ENCODE measurements around the gene ZNF584.
"Not testable (repeated sequence)": the region's sequence is repeated elsewhere in the genome, so short reads cannot be mapped to it uniquely, and the experiment has no call there.

ZNF584 gene

DNA sequence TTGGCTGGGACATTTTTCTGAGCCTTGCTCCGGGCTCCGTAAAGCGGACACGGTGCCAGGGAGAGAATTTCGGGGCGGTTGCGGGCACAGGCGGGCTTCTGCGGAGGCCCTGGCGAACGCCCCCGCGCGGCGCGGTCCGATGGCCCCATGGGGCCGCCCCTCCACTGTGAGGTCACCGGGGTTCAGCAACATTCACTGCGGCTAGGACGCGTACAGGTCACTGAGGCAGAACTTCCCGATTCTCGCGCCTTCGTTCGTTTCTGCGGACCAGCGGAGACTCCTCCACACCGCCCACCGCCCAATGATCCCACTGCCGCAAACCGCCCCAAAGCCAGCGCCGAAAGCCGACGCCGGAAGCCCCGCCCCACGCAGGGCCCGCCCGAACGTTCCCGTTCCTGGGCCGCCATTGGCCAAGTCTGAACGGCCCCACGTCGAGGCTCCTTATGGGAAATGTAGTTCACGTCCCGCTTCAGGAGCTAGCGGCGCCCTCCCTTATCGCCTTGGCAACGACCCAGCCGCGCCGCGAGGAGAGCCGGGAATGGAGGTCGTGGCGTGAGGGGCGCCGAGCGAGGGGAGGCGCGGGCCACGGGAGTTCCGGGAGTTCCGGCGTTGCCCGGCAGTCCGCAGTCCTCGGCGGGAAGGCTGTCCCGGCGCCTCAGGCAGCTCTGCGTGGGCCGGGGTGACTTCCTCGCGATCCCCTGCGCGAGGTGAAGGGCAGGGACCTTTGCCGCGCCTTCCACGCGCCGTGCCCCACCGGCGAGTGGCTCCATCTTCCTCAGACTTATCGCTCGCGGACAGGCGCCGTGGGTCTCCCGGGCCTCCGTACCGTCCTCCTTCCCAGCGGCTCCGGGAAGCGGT lies at the start of gene ZNF584:
Gene ZNF584, plus strand, starts transcription at position 498 of the 858 bp plus-strand sequence. CDS start 499 bp downstream, outside the sequence.
- peak; percentile 84 to 93 for DNase-seq (ENCODE audit: low read depth in 2 of 2, low spot score in 1 of 2)

DNA sequence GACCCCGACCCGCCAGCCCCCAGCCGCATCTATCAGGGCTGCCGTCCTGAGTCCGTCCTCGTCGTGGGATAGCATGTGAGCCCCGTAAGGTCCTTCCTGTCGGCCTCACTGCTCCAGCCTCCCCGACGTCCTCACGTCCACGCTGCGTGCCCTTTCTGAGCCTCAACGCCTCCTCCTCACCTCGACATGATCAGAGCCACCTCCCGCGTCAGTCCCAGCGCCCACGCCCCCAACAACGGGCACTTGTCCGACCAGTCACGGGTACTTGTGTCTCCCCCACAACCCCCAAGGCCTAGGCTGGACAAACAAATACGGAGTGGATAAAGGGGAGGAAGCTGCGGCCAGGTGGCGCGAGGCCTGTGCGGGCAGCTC lies 46.6 kb upstream of the ZNF584 start:
- DNase-seq (ENCODE audit: low read depth in 2 of 2, low spot score in 1 of 2), result peak in 1 of 2 donors; percentile 29

GRCh38 chr19:58362272-58362994 lies 46.0 kb upstream of the ZNF584 start, which contains the start of gene ZNF497:
Gene ZNF497, minus strand, starts transcription at chr19:58362751. Its CDS starts 5,116 bp downstream, at chr19:58357635.
- DNase-seq (ENCODE audit: low read depth in 2 of 2, low spot score in 1 of 2), result peak; percentile 87 to 94

DNA sequence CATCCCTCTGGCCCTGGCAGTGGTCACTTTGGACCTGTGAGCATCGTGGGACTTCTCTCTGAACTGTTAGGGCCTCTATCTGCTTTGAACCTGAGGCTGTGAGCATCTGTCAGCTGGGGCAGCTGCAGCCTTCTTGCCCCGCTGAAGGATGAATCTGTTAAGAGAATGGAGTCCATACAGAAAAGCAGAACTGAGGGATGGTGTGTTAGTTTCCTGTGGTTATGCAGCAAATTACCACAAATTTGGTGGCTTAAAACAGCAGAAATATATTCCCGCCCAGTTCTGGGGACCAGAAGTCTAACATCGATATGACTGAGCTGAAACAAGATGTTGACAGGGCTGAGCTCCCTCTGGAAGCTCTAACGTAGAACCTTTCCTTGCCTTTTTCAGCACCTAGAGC lies 44.3 kb upstream of the ZNF584 start:
- no peak for DNase-seq (ENCODE audit: low read depth in 2 of 2, low spot score in 1 of 2)

- DNase-seq (ENCODE audit: low read depth in 2 of 2, low spot score in 1 of 2), result no peak
These were observed 41.6 kb upstream of the ZNF584 start for GRCh38 chr19:58366585-58367430.

- no peak for DNase-seq (ENCODE audit: low read depth in 2 of 2, low spot score in 1 of 2)
These were observed 40.6 kb upstream of the ZNF584 start for GRCh38 chr19:58367698-58368454.

DNA sequence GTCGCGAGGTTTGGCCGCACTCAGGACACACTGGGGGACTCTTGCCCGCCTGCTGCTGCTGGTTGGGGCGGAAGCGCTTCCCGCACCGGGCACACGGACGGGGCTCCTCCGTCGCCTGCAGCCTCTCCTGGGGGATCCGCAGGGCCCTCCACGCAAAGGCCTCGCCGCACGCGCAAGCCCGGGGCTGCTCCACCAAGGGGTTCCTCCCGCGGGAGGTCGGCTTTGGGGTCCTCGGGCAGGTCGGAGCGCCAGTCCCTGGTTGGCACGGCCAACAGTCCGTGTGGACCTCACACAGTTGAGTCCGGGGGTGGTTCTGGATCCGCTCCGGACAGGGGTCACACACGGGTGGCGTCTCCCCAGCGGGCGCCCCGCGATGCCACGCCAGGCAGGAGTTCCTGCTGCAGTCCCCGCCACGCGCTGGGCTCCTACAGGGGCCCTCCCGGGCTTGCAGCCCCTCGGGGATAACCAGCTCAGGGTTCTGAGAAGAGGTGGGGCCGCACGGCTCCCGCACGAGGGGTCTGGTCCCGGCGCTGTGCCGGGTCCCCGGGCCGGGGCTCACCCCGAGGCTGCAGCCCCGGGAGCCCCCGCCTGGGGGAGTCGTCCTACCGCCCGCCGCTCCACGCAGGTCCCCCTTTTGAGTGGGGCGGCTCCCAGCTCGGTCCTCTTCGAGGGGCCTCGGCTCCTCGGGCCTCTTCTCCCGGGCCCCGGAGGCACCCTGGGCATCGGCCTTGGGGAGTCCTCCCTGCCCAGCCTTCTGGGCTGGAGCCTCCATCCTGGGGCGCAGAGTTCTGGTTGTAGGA lies 39.7 kb upstream of the ZNF584 start:
- DNase-seq (ENCODE audit: low read depth in 2 of 2, low spot score in 1 of 2), result no peak

DNA sequence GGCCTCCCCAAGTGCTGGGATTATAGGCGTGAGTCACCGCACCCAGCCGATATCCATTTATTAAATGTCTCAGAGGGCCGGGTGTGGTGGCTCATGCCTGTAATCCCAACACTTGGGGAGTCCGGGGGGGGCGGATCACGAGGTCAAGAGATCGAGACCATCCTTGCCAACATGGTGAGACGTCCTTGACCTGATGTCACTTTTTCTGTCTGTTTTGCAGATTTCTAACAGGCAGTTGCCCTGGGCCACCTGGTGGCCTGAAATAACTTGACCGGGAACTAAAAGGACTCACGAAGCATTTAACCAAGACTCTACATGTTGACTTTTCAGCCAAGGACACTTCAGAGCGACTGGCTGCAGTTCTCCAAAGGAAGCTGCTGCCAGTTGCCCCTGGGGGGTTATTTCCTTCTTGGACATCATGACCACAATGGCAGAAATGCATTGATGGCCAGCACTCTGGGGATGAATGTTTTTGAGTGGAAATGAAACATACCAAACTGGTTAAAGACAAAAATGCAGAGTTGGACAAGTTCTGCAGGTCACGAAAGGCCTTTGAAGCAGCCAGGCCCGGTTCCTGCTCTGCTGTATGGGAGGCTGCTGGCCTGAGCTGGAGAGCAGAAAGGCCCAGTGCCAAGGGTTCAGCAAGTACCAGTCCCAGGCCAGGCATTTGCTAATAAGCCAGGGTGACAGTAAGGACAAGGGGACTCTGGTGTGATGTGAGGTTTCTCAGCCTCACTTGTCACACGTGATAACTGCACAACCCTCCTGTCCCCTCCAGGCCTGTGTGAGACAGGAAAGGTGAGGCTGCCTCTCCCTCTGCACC lies 35.9 kb upstream of the ZNF584 start:
- DNase-seq (ENCODE audit: low read depth in 2 of 2, low spot score in 1 of 2), result no peak

DNA sequence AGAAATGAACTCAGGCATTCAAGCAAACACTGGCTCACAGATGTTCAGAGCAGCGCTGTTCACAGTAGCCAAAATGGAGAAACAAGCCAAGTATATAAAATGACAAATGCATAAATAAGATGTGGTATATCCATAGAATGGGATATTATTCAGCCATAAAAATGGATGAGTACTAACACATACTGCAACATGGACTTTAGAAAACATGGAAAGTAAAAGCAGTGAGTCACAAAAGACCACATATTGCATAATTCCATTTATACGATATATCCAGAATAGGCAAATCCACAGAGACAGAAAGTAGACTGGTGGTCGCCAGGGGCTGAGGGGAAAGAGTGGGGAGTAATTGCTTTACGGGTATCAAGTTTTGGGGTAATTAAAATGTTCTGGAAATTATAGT lies 34.2 kb upstream of the ZNF584 start:
- DNase-seq (ENCODE audit: low read depth in 2 of 2, low spot score in 1 of 2), result no peak

DNA sequence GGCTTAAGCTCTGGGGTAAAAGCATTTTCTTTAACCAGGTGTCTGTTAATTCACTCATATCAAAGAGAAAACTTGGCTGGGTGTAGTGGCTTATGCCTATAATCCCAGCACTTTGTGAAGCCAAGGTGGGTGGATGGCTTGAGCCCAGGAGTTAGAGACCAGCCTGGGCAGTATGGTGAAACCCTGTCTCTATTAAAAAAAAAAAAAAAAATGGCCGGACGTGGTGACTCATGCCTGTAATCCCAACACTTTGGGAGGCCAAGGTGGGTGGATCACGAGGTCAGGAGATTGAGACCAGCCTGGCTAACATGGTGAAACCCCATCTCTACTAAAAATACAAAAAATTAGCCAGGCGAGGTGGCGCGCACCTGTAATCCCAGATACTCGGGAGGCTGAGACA lies 31.7 kb upstream of the ZNF584 start:
- not testable (repeated sequence) for DNase-seq (ENCODE audit: low read depth in 2 of 2, low spot score in 1 of 2)

DNA sequence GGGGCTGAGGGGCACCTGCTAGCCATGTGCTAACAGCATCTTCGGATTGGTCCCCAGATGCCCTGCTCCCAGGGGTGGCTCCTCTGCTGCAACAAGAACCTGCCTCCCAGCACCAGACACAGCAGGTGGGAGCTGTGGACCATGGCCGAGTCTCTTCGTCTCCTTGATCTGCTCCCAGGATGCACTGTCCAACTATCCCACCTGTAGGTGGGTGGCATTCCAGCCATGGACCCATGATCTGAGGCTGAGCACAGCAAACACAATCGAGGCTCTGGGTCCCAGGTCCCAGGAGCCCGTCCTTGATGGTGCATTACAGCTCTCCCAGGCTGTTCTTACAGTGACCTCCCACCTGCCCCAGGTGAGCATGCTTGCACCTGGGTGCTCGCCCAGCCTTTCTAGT lies 29.2 kb upstream of the ZNF584 start:
- no peak for DNase-seq (ENCODE audit: low read depth in 2 of 2, low spot score in 1 of 2)

DNA sequence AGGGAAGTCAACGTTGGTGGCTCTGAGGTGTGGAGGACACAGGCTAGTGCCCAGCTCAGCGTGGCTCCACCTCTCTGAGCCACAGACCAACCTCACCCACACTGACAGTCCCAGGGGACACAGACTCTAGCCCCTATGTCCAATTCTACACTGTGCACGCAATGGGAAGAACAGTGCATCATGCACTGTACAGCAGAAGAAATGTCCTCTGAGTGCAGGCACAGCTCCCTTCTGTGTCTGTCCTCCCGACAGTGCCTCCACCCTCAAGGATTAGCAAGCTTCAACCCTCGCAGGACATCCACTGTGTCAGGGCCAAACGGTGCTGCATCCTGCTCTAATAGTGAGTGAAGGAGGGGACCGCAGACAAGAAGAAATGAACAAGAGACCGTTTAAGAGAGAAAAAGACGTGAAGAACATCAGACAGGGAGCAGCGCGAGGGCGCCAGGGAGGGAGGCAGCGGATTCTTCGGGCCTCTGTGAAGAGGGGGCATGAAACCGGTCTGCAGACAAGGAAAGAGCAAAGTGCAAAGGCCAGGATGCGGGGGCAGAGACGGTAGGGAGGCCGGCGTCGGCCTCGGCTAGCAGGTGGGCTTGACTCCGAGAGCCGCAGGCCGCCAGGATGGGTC lies 28.3 kb upstream of the ZNF584 start:
- DNase-seq (ENCODE audit: low read depth in 2 of 2, low spot score in 1 of 2), result no peak

DNA sequence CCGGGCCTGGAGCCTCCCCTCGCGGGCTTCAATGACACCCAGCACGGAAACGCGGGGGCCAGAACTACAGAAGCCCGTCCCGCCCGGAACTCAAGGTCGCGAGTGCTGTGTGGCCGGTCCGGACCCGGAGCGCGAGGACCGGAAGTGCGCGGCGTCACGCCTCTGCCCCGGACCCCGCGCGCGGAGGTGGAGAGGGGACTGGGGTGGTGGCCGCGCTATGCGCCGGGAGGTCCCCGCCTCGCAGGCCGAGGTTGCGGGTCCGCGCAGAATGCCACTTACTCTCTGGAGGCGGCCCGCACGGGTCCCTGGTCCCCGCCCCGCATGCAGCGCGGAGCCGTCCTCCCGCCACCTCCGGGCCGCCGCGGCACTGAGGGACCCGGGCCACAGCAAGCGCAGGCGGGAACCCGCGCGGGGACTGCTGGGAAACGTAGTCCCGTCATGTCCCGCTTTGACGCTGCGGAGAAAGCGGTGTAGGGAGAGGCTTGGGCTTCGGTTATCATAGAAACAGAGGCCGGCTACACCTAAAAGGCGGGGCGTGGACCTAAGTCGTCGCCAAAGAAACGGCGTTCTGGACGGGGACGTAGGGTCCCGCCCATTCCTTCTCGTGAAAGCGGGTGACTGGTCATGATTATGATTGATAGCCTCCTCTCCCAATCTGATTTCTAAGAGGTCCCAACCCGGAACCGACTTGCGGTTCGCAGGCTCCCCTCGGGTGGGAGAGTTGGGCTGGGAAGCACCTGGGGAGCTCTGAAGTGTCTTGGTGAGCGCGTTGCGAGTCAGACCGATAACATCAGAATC lies 27.6 kb upstream of the ZNF584 start, which contains the start of gene ZNF837:
Gene ZNF837, minus strand, starts transcription at position 369 of the 798 bp plus-strand sequence. CDS start 11,698 bp downstream, outside the sequence.
- DNase-seq (ENCODE audit: low read depth in 2 of 2, low spot score in 1 of 2), result peak; percentile 92 to 96

DNA sequence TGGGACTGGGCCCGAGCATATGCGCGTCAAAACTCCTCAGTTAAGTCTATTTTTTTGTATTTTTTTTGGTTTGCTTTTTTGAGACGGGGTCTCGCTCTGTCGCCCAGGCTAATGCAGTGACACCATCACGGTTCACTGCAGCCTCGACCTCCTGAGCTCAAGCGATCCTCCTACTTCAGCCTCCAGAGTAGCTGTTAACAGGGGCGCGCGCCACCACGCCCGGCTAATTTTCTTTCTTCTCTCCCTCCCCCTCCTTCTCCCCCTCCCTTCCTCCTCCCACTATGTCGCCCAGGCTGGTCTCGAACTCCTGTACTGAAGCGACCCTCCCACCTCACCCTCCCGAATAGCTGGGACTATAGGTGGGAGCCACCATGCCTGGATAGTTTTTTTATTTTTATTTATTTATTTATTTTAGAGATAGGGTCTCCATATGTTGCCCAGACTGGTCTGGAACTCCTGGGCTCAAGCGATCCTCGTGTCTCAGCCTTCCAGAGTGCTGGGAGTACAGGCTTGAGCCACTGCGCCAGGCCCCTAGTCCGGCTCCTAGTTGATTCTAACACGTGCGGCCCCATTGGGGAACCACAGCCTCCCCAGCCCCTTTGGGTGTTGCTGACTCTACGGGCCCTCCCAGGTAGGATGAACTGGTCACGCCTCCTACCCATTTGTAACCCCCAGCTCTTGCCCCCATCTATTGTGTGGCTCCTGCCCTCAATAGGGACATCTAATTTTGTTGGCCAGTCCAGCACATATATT lies 26.8 kb upstream of the ZNF584 start:
- DNase-seq (ENCODE audit: low read depth in 2 of 2, low spot score in 1 of 2), result no peak

DNA sequence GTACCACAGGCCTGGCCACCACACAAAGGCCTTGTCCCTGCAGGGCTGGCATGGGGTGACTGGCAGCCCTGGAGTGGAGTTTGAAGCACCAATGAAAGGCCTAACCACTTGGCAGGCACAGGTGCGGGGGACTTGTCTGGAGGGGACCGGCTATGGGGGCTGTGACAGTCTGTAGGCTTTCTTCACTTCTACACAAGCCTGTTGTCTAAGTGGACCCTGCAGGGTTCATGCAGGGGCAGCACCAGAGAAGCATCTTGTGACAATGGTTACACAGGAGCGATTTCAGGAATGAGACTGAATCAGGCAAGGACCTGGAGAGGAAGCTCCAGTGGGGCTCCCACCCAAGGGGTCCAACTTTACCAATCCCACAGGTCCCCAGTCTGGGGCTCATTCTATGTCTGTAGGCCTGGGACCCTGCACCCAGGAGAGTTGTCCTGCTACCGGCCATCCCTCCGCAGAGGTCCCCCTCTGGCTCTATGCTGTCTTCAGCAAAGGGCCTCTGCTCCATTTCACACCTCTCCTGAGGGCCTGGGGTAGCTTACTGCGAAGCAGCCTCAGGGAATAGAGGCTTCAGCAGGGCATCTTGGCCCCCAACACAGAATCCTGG lies 25.3 kb upstream of the ZNF584 start:
- DNase-seq (ENCODE audit: low read depth in 2 of 2, low spot score in 1 of 2), result no peak

DNA sequence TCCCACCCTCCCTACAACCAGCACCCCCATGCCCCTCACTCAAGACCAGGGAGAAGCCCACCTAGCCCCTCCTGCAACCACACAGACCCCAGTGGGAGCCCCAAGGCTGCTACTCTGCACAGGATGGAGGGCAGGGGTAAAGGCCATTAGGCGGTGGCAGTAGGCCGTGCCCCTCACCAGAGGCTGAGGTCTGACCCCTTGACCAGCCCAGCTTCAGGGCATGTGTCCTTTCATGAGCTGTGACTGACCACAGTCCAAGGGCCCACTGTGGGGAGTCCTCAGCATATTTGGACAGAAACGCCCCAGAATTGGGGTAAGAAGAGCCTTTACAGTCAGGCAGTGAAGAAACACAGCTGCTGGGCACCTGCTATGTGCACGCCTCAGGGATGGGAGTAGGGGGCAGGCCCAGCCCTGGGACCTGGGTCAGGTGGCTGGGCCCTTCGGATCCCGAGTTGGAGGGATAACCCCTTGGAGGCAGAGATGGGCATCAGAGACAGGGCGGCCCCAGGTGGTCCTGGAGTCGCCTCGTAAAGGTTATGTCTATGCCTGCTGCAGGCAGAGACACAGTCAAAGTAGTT lies 23.0 kb upstream of the ZNF584 start:
- no peak for DNase-seq (ENCODE audit: low read depth in 2 of 2, low spot score in 1 of 2)
